ENCODE results near the gene TPRX2. TPM values are rescaled to one million over a fixed set of nuclear protein-coding genes. Genes with fewer than 3 reads are reported as not detected.
"Not testable (repeated sequence)": the region's sequence is repeated elsewhere in the genome, so short reads cannot be mapped to it uniquely, and the experiment has no call there.

TPRX2 gene
- not detected for total RNA-seq
- long read RNA-seq, result 0 reads

GRCh38 chr19:47858646-47859285, at the start of gene TPRX2:
Gene TPRX2, plus strand, starts transcription at chr19:47859235. Its CDS starts 12 bp downstream, at chr19:47859247.
- DNase-seq; ATAC-seq; intact Hi-C loops (cut with DNase I, micrococcal nuclease): not testable (repeated sequence)

- DNase-seq (peak; percentile 58 to 88), ATAC-seq (peak; percentile 88)
- intact Hi-C loops (cut with DNase I, micrococcal nuclease), result no loop called here
Measured at GRCh38 chr19:47813304-47813994, 45.6 kb upstream of the TPRX2 start.

- ATAC-seq, result no peak
- intact Hi-C loops (cut with DNase I, micrococcal nuclease), result no loop called here
Measured at GRCh38 chr19:47813995-47814328, 45.1 kb upstream of the TPRX2 start.

GRCh38 chr19:47816270-47816669, 42.8 kb upstream of the TPRX2 start:
- DNase-seq; intact Hi-C loops (cut with DNase I, micrococcal nuclease); ATAC-seq: not testable (repeated sequence)

More at GRCh38 chr19:47813995-47814328, 45.1 kb upstream of the TPRX2 start:
- no peak for DNase-seq

- not testable (repeated sequence) for DNase-seq
Measured at GRCh38 chr19:47818221-47818620, 40.8 kb upstream of the TPRX2 start.

GRCh38 chr19:47819858-47820257, 39.2 kb upstream of the TPRX2 start:
- DNase-seq, result no peak
- no peak for ATAC-seq
- intact Hi-C loops (cut with DNase I, micrococcal nuclease), result no loop called here

More at GRCh38 chr19:47818221-47818620, 40.8 kb upstream of the TPRX2 start:
- intact Hi-C loops (cut with DNase I, micrococcal nuclease); ATAC-seq: not testable (repeated sequence)

- no peak for ATAC-seq
- intact Hi-C loops (cut with DNase I, micrococcal nuclease), result no loop called here
- no peak for DNase-seq
Measured at GRCh38 chr19:47820410-47820809, 38.6 kb upstream of the TPRX2 start.

GRCh38 chr19:47821460-47822020, 37.5 kb upstream of the TPRX2 start, which contains the start of gene CRX:
Gene CRX, plus strand, starts transcription at chr19:47821937. Its CDS starts 12,507 bp downstream, at chr19:47834444.
- ATAC-seq (no peak), DNase-seq (no peak)
- intact Hi-C loops (cut with DNase I, micrococcal nuclease), result no loop called here

- ATAC-seq (no peak), DNase-seq (no peak)
- intact Hi-C loops (cut with DNase I, micrococcal nuclease), result no loop called here
Measured at GRCh38 chr19:47824396-47824795, 34.6 kb upstream of the TPRX2 start.

- ATAC-seq, result no peak
- intact Hi-C loops (cut with DNase I, micrococcal nuclease), result no loop called here
- no peak for DNase-seq
Measured at GRCh38 chr19:47826800-47827199, 32.2 kb upstream of the TPRX2 start.

- intact Hi-C loops (cut with DNase I, micrococcal nuclease), result no loop called here
- ATAC-seq (no peak), DNase-seq (no peak)
Measured at GRCh38 chr19:47832723-47833122, 26.3 kb upstream of the TPRX2 start.

- intact Hi-C loops (cut with DNase I, micrococcal nuclease), result no loop called here
- ATAC-seq (no peak), DNase-seq (no peak)
Measured at GRCh38 chr19:47836038-47836437, 23.0 kb upstream of the TPRX2 start.

GRCh38 chr19:47839411-47839810, 19.6 kb upstream of the TPRX2 start:
- no peak for DNase-seq
- ATAC-seq, result no peak
- intact Hi-C loops (cut with DNase I, micrococcal nuclease), result no loop called here

GRCh38 chr19:47839913-47840312, 19.1 kb upstream of the TPRX2 start:
- ATAC-seq, result no peak
- intact Hi-C loops (cut with DNase I, micrococcal nuclease), result no loop called here
- DNase-seq, result no peak

GRCh38 chr19:47842941-47843340, 16.1 kb upstream of the TPRX2 start:
- ATAC-seq, result no peak
- intact Hi-C loops (cut with DNase I, micrococcal nuclease), result no loop called here
- no peak for DNase-seq

- ATAC-seq (no peak), DNase-seq (no peak)
- intact Hi-C loops (cut with DNase I, micrococcal nuclease), result no loop called here
Measured at GRCh38 chr19:47848425-47848822, 10.6 kb upstream of the TPRX2 start.

- ATAC-seq, result no peak
- intact Hi-C loops (cut with DNase I, micrococcal nuclease), result no loop called here
- DNase-seq, result peak in 1 of 2 donors; percentile 14
Measured at GRCh38 chr19:47848823-47849473, 10.1 kb upstream of the TPRX2 start.

GRCh38 chr19:47853003-47853402, 6.0 kb upstream of the TPRX2 start:
- ATAC-seq (no peak), DNase-seq (no peak)
- intact Hi-C loops (cut with DNase I, micrococcal nuclease), result no loop called here

- intact Hi-C loops (cut with DNase I, micrococcal nuclease), result no loop called here
- no peak for DNase-seq
- ATAC-seq, result no peak
Measured at GRCh38 chr19:47854459-47854858, 4.6 kb upstream of the TPRX2 start.

GRCh38 chr19:47858231-47858630, 804 bp upstream of the TPRX2 start:
- intact Hi-C loops (cut with DNase I, micrococcal nuclease); DNase-seq: not testable (repeated sequence)

More at GRCh38 chr19:47858231-47858630, 804 bp upstream of the TPRX2 start:
- not testable (repeated sequence) for ATAC-seq

All from left colon (tissue), 2 donors.